GM15510 (cell line): ENCODE data around the gene TTLL10.

Source experiments
- POLR2A ChIP-seq: IDR thresholded peaks from 3 replicates; pipeline ENCODE4 v1.6.1; 2011; ENCODE audit warnings: borderline replicate concordance; ENCODE audit not compliant: insufficient read length; ENCODE audit errors: extremely low read depth

The TTLL10 gene

GRCh38 chr1:1173793-1174415, at the start of gene TTLL10:
Gene TTLL10, plus strand, starts transcription at chr1:1173880. Its CDS starts 5,336 bp downstream, at chr1:1179216.
- no peak for TF ChIP-seq POLR2A

DNA sequence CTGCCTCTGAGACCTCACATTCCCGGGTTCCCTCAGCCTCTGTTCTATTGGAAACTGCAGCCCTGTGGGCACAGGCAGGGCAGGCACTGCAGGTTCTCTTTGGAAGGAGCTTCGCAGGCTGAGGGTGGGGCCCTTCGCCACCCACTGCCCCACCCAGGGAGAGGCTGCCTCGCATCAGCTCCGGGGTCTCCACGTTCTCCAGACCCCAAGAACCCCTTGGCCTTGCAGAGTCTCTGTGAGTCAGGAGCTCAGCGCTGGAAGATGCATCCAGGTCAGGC, 49.2 kb upstream of the TTLL10 start:
- TF ChIP-seq POLR2A: no peak

DNA sequence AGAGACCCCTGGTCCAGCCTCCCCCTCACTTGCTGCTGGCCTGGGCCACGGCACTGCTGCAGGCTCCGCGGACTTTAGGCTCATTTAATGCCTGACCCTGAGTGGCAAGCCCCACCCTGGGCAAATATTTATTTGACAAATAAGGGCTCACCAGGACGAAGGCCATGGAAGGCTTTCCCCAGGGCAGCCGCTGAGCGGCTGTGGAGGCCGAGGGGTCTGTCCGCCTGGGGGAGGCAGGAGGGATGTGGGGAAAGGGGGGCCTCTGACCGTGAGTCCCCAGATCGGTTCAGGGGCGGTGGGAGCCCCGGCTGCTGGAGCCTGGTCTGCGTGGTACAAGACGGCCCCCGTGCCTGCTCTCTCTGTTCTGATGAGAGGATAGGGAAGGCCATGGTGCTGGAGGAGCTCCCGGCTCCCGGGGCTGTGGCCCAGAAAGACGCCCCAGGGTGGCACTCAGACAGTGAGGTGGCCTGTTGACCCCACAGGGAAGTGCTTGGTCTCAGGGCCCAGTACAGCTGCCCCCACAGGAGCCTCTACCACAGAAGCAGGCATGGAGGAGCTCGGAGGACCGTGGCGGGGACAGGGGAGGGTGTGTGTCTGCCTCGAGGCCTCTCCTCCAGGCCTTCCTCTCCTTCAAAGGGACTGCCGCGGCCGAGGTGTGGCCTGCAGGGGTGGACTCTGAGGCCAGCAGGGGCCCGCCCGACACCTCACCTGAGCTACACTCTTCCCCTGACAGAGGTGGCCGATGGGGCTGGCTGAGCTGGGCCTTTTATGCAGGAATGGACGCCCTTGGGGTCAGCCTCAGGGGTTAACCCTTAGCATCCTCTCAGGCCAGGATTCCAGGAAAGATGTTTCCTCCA, 48.7 kb upstream of the TTLL10 start:
- no peak for TF ChIP-seq POLR2A

- TF ChIP-seq POLR2A: no peak
Observed at GRCh38 chr1:1125945-1126344, 47.7 kb upstream of the TTLL10 start.

DNA sequence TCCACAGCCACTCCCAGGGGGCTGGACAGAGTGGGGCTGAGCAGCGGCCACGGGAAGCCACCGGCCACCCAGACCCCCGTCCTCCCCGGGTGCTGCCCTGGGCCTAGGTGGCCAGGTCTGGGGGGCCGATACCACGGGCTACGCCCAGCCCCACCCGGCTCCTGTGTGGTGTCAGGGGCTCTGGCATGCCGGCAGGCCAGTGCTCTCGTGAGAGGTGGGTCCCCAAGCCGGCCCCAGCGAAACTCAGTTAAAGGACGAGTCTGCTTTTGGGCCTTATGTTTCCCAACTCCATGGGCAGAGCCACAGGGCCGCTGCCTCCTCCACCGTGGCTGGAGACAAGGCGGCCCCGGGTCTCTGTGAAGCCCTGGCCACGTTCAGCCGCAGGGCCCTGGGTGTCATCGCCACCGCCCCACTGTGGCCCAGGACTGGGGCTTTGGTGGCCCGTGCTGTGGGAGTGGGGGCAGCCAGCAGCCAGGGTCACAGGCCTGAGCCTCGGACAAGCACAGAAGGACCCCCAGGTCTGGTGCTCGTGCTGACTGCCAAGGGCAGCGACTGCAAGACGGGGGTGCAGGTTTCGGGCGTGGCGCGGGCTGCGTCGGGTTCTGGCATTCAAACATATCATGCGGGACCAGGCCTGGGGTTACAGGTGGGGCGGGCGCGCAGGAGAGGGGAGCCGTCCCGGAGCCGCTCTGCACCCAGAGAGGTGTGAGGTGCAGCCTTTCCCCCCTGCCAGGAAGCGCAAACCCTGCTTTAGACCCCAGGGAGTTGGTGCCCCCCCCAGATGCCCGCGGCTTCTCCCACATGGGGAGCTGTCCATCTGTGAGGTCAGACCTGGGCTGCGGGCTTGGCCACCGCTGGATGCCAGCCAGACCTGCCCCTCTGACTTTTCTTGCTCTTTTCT, 45.9 kb upstream of the TTLL10 start:
- TF ChIP-seq POLR2A: no peak

GRCh38 chr1:1128454-1129139, 45.1 kb upstream of the TTLL10 start:
- no peak for TF ChIP-seq POLR2A

DNA sequence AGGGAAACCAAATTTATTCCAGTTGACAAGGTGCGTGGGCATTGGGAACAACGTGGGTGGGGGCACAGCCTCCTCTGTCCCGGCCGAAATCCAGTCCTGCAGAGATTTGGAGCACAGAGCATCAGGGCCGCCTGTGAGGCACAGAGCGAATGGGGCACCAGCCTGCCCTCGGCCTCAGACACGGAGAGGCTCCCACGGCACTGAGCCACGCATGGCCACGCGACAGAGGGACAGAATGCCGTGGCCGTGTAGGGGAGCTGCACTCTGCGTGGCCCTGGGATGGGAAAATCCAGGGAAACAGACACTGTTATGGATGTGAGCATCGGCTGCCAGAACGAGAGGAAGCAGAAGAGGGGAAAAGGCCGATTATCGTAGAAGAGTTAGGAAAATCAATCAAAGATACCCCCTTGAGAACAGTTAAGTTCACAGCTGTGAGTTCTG, 44.3 kb upstream of the TTLL10 start:
- TF ChIP-seq POLR2A: no peak

DNA sequence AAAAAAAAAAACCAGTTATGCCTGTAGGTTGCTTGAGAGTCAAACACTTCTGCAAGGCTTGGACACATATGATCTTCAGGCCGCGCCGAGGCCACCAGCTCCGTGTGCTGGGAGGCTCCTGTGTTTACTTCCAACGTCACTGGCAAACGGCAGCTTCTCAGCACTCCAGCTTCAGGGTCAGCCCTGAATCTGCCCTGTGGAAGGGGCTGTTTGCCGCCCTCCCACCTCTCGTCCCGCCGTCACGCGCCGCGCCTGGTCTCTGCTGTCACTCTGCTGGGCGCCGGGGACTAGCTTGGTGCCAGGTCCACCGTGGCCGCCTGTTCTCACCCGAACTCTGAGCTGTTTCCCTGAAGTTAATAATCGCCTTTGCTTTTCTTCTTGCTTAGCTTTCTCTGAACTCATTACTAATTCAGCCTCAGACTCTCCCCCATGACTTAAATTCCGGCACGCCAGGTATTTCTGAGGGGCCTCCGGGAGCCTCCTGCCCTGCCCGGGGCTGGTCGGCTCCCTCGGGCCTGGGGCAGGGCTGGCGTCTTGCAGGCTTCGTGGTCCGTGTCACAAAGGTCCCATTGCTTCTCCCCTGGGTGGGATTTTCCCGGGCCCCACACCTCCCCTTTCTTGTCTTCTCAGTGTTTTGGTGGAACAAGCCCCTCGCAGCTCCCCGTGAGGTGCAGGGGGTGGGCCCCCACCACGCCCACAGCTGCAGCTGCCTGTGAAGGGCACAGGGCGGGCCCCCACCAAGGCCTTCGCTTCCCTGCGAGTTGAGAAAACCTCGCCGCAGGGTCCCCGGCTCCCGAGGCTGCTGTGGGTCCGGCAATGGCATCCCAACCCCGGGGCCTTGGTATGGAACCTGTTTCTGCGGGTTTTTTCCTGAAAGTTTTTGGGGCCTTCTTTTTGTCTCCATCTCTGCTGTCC, 43.2 kb upstream of the TTLL10 start:
- no peak for TF ChIP-seq POLR2A

DNA sequence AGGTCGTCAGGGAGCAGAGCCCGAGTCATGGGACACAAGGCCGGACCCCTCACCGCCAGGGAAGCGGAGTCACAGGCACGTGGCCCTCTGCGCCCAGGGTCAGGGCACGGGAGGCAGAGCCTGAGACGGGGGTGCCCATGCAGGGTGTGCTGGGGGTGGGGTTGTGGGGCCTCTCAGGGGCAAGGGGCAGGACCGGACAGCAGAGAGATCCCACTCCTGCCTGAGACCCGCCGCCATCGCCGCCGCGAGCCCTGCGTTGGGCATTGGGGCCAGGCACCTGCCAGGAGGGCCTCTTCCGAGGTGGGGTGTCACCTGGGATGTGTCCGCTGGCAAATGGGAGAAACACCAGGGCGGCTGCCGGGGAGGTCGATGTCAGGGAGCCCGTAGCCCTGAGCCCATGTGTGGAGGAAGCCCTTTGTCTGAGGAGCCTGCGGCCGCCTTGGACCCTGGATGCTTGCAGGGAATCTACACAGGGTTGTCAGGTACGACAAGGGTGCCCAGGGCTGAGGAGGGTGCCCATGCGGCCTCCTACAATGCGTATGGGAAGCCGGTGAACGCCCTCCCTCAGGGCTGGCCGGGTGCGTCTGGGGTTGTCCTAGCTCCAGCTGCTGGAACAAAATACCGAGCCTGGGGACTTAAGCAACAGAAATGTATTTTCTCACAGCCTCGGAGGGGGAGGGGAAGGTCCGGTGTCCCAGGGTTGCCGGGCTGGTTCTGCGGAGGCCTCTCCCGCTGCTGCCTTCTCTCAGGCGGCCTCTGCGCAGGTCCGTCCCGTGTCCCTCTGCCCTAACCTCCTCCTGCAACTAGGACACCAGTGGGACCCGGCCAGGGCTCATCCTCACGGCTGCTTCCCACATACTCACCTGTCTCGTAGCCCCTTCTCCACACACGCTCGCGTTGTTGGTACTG, 41.4 kb upstream of the TTLL10 start:
- no peak for TF ChIP-seq POLR2A

GRCh38 chr1:1132956-1133750, 40.5 kb upstream of the TTLL10 start:
- TF ChIP-seq POLR2A: no peak

DNA sequence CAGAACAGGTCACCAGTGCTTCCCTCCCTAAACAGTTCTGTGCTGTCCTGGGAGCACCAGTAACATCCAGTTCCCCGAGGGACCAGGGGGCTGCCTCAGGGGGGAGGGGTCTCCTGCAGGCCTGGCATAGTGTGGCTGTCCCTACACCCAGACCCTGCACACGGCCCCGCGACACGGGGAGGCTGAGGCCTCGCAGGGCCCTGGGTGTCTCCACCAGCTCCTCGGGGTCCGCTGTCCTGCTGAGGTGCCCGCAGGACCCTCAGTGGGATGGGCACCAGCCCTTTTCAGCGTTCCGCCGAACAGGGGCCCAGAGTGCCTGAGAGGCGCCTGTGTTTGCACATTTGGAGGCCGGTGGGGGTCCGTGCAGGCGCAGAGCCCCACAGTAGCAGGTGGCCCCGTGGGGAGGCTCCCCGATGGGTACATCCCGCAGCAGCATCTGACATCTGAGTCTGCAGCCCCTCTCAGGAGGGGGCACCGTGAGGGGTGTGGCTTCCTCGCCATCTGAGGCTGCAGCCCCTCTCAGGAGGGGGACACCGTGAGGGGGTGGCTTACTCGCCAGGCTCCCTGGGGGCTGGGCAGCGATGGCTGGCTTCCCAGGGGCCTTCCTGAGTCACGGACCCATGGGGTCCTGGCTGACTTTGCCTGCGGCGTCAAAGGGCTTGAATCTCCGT, 39.2 kb upstream of the TTLL10 start:
- TF ChIP-seq POLR2A: no peak

GRCh38 chr1:1135339-1136136, 38.1 kb upstream of the TTLL10 start:
- no peak for TF ChIP-seq POLR2A
